Stimulated activated CD8-positive, alpha-beta memory T cell treated with anti-CD3 and anti-CD28 coated beads, Interleukin-2, amount 100 ng/mL, for 48 hours (primary cell): ENCODE measurements around the gene CACNA1A.

Experiments
- DNase-seq, 2 donors: peaks; one replicate each; pipeline ENCODE4 v3.0.0-alpha.2; 2020; ENCODE audit warnings: low read depth in 2 of 2

CACNA1A gene

DNA sequence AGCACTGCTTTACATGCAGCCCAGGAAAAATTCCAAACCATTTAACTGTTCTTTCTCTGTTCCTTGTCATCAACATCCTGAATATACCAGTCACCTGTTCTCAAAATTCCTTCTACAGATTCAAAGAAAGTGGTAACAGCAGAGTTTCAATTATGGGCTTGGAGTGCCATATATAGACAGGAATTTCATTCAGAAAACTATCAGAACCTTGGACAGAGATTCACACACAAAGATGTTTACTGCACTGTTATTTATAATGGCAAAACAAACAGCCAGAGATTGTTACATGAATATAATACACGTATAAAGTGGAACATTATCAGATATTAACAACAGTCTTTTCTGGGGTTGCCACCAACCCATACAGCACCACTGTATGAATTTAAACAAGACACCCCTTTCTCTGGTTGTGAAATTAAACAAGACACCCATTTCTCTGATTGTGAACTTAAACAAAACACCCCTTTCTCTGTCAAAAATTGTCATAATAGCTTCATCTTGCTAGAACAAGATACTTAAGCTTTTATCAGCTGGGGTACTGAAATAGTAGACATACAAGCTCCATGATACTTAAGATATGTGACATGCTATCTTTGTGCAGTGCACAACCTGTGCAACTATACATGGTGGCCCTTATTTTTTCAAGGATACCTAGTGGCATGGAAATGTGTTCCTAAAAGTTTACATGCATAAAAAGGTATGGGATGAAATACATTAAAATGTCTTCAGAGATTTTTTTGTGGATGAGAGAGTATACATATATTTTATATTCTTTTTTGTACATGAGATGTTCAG, 12.6 kb downstream of the CACNA1A start:
- DNase-seq = no peak

DNA sequence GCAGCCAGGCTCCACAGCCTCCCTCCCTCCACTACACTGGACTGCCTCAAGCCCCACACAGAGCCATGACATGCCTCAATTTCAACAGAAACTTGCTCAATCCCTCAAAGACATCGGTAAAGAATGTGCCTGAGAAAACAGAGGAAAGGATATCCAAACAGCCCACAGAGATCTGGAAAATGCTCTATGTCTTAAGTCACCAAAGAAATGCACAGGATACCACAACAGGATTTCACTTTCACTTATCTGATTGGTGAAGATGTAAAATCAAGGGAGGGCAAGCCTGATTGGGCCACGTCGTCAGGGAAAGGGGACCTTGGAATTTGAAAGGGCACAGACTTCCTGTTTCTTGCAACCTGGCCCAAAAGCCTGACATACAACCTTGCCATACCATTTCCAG, 14.2 kb downstream of the CACNA1A start:
- no peak for DNase-seq

DNA sequence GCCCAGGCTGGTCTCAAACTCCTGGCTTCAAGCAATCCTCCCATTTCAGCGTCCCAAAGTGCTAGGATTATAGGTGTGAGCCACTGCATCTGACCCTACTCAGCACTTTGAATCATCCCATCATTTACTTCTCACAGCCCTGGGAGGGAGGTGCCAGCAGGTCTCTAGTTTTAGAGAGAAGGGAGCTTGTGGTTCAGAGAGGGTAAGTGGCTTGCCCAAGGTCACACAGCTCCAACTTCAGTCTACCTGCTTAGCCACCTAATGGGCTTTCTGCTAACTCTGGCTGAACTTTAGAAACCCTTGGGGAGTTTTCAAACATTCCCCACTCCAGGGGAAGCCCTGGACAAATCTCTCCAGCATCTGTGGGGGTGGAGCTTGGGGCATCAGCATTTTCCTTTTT, 18.3 kb downstream of the CACNA1A start:
- no peak for DNase-seq

- DNase-seq = no peak
These were observed 22.1 kb downstream of the CACNA1A start for GRCh38 chr19:13484166-13484565.

DNA sequence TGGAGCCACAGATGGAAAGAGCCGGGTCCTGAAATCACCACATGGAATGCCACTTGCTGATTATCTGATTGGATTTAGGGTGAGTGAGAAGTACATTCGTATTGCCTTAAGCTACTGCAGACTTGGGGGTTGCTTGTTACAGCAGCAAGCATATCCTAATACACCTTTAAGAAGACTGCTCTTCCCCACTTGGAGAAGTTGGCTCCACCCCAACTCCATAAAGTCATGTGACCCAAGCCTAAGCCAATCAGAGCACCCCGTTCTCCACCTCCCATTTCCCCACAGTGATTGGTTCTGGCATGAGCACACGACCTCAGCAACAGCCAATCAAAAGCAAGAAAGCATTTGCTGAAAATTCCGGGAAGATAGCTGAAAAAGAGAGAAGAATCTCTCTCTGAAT, 23.1 kb downstream of the CACNA1A start:
- DNase-seq = no peak

- no peak for DNase-seq
These were observed 27.7 kb downstream of the CACNA1A start for GRCh38 chr19:13478576-13478975.

DNA sequence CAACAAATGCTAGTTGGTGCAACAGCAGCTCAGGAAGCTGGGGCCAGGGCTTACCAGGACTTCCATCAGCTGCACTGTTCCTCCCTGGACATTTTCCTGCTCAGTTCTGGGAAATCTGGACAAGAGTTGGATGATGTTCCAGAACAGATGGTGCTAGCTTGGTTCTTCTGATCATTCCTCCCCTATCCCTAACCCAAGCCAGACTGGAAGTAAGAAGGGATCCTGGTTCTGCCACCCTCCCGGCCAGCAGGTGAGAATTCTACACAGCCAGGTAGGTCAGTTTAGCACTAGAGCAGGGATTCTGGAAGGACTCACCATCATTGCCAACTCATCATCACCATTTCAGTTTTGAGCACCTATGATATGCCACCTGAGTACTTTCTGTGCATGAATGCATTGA, 30.2 kb downstream of the CACNA1A start:
- no peak for DNase-seq

GRCh38 chr19:13475044-13475443, 31.2 kb downstream of the CACNA1A start:
- DNase-seq = no peak

DNA sequence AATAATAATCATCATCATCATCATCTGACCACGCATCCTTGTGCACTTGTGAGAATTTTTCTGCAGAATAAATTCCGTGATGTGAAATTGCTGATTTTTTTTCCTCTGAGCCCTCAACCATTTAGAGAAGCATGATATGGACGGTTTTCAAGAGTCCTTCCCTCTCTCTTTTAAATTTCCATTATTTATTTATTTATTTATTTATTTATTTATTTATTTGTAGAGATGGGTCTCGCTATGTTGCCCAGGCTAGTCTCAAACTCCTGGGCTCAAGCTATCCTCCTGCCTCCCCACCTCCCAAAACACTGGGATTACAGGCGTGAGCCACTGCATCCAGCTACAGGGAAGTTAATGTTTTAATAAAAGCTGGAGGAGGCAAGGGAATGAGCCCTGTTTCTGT, 39.6 kb downstream of the CACNA1A start:
- DNase-seq = no peak

- peak in 1 of 2 donors; percentile 5 for DNase-seq
These were observed 43.0 kb downstream of the CACNA1A start for GRCh38 chr19:13463296-13463695.

GRCh38 chr19:13461536-13461935, 44.7 kb downstream of the CACNA1A start:
- no peak for DNase-seq

DNA sequence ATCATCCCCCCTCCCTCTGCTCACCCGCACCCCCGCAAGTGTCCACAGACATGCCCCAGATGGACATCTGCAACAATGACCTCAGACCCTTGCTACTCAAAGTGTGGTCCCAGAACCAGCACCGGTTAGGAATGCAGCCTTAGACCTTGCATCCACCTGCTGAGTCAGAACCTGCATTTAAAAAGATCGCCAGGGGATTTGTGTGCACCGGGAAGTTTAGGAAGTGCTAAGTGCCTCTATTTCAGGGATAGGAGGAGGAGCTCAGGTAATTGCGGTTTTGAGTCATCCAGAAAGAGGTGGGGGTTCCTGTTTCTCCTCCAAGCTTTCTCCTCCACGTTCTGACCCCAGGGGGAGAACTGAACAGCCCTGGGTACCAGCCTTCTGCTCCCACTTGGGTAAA, 46.2 kb downstream of the CACNA1A start:
- no peak for DNase-seq

DNA sequence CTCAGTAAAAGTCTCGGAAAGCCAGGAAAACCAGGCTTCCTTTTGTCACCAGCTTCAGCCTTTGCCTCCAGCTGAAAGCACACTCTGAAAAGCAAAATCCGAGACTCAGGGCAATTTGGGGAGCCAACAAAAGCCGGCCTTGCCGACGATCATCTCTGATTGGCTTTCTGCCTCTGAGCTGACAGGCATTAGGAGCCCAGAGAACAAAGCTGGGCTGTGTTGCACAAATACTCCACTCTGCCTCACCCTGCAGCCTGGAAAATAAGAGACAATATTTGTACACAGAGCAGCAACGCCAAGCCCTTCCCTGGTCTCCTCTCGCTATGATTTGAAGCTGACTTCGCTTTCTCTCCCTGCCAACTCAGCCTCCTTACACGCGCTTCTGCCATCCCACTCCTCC, 46.9 kb downstream of the CACNA1A start:
- DNase-seq = no peak

DNA sequence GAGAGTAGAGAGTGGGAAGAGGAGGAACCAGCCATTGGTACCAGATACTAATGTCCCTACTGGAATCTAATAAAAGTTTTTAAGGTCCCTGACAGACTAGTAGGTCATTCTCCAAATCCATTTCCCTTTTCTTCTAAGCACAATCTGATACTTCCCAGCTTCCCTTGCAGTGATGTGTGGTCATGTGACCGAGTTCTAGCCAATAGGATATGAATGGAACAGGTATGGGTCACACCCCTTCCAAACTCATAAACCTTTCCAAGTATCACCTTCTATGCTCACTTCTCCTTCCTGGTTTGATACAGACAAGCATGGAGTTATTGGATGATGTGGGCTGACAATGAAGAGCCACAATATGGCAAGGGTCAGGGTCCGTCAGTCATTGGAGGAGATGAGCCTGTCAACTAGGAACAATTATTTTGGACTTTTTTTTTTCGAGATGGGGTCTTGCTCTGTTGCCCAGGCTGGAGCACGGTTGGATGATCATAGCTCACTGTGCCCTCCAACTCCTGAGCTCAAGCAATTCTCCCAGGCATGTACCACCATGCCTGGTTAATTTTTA, 54.8 kb downstream of the CACNA1A start:
- DNase-seq = no peak

DNA sequence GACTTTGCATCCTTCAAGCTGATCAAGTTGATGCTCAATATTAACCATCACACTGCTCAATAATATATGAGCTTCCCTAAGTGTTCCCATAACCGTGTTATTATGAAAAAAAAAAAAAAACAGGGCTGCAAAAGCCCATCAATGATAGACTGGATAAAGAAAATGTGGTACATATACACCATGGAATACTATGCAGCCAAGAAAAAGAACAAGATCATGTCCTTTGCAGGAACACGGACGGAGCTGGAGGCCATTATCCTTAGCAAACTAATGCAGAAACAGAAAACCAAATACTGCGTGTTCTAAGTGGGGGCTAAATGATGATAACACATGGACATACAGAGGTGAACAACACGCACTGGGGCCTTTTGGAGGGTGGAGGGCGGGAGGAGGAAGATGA, 58.3 kb downstream of the CACNA1A start:
- DNase-seq = no peak

GRCh38 chr19:13441810-13442512, 64.3 kb downstream of the CACNA1A start:
- DNase-seq = peak in 1 of 2 donors; percentile 6

DNA sequence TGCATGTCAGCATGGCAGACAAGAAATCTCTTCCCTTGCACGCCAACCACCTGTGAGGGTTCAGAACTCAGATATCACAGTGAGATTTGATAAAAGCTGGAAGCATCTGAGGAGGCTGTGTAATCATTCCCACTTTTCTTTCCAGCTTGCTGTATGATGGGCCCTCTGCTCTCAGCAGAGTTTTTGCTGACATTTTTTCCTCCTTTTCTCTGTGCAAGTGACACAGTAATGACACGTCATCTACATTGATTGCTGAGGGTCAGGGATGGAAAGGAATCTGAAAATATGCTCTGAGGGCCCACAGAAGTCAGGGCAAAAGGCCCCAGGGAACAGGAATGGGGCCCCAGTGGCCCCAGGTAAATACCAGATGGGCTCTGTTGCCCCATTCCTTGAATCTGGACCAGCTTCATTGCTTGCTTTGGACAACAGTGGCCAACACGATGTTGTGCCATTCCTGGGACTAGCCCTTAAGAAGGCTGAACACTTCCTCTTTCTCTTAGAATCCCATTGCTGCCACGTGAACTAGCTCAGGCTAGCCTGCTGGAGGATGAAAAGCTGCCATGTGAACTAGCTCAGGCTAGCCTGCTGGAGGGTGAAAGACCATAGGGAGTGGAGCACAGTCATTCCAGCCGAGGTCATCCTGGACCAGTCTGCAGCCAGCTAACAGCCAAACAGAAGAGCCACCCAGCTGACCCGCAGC, 68.2 kb downstream of the CACNA1A start:
- DNase-seq = no peak

DNA sequence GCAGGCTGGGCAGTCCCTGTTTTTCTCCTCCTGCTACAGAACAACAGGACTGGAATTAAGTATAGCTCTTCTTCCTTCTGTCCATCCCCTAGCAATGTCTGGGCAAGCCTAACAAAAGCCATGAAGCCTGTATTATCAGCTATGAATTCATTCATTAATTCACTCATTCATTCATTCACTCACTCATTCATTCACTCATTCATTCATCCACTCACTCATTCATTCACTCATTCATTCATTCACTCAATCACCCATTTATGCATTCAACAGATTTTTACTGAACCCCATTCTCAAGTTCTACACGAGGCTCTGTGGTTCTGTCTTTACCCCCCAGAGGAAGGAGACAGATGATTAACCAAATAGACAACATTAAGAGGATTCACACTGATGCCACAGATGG, 69.9 kb downstream of the CACNA1A start:
- no peak for DNase-seq

DNA sequence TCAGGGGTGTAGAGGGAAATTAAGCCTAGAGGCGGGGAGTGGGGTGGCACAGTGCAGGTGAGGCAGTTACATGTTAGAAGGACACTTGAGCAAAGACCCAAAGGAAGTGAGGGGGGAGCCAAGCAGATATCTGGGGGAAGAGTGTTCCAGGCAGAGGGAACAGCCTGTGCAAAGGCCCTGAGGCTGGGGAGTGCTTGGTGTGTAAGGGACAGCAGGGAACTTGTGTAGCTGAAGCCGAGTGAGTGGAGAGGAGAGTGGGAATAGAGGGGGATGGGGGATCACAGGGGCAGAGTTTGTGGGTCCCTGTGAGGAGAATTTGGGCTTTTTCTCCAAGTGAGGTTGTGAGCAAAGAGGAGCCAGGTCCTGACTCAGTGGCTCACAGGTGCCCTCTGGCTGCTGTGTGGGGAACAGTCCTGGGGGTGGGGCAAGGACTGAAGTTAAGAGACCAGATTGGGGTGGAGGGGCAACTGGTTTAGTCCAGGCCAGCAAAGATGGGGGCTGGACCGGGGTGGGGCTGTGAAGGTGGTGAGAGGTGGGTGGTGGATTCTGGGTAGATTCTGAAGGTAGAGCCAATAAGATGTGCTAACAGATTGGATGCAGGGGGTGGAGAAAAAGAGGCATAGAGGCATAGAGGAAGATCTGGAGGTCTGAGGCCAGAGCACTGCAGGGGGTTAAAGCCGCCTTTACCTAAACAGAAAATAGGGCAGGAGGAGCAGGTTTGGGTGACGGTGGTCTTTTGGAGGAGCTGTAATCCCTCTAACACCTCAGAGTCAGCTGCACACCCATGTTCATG, 75.3 kb downstream of the CACNA1A start:
- DNase-seq = peak; percentile 22 to 26

DNA sequence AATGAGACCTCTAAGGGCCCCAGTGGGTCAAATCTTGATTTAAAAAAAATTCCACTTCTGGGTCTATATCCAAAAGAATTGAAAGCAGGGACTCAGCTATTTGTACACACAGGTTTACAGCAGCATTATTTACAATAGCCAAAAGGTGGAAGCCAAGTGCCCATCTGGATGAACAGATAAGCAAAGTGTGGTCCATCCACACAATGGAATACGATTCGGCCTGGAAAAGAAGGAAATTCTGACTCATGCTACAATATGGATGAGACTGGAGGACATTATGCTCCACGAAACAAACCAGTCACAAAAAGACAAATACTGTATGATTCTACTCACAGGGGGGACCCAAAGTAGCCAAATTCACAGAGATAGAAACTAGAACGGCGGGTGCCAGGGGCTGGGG, 76.7 kb downstream of the CACNA1A start:
- DNase-seq = no peak

DNA sequence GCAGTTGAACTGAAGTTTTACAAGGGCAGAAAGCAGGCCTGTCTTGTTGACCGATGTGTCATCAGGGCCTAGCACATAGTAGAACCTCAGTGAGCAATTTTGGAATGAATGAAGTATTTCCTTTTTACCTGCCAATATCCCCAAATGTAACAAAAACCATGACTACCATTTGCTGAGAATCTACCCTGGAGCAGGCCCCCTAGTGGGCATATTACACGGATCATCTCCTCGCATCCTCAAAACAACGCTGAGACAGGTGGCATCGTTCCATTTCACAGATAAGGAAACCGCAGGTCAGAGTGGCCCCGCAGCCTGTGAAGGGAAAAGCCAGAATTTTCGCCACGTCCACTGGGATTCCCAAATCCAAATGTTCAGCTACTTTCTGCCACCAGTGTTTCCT, 77.9 kb downstream of the CACNA1A start:
- DNase-seq = no peak
